ENCODE measurements around the gene TNNT3.

Gene TNNT3

DNA sequence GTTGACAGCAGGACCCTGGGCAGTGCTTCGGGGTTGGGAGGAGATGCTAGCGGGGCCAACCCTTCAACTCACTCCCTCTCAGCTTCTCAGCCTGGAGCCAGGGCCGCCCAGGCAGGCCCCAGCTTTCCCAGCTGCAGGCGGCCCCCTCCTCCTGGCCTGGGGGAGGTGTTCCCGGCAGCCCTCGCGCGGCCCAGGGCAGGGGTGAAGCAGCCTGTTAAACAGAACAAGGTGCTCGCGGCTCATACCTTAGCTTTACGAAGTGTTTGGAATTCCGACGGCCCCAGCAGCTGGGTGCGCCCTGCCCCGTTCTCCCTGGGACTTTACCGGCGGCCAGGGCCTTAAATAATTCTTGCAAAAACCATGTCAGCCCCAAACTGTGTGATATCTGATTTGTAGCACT, 44.8 kb downstream of the TNNT3 start:
- FAIRE-seq = no peak

- FAIRE-seq = no peak
These were observed 45.5 kb downstream of the TNNT3 start for GRCh38 chr11:1964955-1965354.

- FAIRE-seq = no peak
These were observed 47.0 kb downstream of the TNNT3 start for GRCh38 chr11:1966531-1966930.

DNA sequence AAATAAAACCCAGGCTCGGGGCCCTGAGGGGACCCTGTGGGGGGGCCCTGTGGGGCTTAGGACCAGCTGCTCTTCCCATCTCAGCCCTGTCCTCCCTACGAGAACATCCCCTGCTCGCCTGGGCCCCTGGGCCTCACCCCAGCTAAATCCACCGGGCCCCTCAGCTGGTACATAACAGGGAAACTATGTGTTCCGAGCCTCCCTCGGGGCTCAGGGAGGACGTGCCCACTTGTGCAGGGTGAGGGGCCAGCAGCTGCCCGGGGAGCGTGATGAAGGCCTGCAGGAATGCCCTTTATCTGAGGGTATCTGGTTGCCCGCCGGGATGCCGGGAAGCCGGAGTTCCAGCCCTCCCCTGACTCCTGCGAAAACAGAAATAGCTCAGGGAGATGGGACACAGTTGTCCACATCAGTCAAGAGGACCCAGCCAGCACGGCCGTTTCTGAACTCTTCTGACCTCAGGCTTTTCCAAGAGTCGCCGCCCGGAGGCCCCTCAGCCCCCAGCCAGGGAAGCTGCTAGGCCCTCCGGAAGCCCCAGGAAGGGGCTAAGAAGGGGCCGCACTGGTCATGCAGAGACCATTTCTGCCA, 48.2 kb downstream of the TNNT3 start:
- no peak for FAIRE-seq

DNA sequence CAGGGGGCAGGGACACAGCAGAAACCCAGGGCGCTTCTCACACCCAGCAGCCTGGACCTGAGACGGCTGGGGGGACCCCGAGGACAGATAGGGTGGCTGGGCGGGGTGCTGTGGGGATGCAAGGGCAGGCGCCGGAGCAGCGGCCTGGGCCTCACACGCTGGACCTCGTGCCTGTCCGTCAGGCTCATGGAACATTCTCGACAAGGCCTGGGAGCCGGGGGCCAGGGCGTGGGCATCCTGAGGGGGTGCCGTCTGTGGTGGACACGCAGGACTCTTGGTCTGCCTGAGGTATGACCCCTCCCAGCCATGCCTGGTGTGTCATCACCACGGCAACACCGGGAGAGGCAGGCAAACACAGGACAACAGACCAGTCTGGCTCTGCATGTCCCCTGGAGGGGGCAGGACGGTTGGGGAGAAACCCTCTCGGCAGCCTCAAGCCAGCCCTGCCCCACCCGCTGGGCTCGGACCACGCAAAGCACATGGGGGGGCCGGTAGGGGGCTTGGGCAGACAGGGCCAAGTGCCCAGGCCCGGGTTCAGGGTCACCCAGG, 49.0 kb downstream of the TNNT3 start:
- FAIRE-seq = no peak

DNA sequence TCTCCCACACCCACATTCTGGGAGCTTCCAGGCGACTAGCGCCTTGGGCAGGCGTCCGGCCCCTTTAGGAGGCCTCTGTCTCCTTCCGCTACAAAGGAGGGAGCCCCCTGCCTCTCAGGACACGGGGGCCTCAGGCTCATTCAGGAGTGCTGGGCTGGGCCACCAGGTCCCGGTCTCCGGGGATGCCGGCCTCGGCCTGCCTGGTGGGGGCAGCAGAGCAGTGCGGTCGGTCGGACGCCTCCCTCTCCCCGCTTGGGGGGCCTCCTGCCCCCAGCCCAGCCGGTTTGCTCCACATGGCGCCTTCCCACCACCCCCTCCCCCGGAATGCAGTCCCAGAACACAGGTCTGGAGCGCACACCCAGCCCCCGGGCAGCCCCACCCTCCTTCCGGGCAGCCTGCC, 49.5 kb downstream of the TNNT3 start:
- no peak for FAIRE-seq

DNA sequence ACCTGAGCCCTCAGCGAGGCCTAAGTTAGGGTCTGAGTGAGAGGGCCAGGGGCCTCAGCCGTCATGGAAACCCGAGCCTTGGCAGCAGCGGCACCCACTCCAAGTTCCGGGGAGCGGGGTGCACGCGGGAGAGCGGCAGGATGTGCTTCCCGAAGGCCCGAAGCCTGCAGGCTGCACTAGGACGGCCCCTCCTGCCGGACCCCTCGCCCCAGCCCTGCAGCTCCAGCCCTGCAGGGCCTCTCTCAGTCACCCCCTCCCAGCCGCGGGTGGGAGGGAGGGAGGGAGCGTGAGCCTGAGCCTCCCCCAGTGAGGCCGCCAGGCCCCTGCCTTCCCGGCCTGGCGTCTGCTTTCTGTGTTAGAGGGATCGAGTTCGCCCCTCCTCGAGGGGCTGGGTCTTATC, 50.3 kb downstream of the TNNT3 start:
- FAIRE-seq = no peak

- FAIRE-seq = no peak
These were observed 51.5 kb downstream of the TNNT3 start for GRCh38 chr11:1970956-1971355.

GRCh38 chr11:1975185-1975584, 55.7 kb downstream of the TNNT3 start:
- FAIRE-seq = no peak

DNA sequence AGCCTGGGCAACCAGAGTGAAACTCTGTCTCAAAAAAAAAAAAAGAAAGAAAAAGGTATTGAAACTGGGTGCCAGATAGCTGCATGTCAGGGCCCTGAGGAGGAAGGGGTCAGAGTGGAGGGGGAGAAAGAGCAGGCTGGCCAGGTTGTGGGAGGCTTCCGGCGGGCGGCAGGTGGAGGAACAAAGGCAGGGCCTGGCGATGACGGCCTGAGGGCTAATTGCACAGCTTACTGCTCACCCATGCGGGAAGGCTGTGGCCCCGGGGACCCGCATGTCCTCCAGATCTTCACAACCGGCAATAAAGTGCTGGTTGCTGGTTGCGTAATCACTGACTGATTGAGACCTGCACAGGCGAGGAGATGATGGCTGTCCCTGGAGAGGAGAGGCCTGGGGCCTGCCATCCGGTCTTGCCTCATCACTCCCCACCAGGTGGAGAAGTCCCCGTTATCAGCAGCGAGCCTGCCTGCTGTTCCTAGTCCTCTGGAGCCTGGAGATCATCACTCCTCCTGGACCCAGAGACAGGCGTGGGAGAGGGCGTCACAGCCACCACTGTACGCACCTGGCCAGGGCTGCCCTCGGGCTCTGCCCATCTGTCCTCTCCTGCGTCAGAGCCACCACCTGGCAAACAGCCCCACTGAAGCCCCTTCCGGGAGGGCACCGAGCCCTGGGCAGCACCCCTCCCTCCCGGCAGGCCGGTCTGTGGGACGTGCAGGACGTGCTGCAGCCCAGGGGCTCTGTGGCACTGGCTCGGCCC, 59.4 kb downstream of the TNNT3 start:
- FAIRE-seq = no peak

DNA sequence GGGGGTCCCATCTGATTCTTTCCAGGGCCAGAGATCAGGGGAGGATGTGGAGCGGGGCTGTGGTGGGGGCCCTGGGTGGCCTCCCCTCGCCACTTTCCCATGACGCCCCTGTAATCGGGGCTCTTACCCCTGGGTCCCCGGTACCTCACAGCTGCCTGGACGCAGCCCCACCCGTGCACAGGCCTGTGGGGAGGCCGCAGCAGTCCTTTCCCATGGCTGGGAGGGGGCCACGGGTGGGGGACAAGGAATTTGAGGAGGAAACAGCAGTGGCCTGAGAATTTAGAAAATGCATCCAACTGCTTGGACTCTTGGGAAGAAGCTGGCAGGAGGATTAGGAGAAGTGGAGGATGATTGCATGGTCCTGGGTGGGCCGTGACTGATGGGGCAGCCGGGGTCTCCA, 60.1 kb downstream of the TNNT3 start:
- FAIRE-seq = no peak

GRCh38 chr11:1982873-1983600, 63.5 kb downstream of the TNNT3 start:
- no peak for FAIRE-seq

DNA sequence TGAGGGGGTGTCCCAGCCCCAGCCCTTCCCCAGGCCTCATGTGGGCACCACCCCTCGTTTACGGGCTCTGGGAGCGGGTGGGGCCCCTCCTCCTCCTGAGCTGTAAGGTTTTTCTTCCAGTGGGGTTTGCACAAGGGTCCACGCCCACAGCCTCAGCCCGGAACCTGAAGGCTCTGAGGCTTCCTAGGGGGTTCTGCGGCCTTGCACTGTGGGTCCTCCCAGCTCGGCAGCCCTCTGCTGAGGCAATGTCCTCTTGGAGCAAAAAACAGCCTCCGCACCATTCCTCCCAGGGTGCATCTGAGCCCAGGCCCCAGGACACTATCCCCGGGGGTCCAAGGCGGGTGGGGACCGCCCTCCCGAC, 64.1 kb downstream of the TNNT3 start:
- no peak for FAIRE-seq

- FAIRE-seq = no peak
These were observed 67.5 kb downstream of the TNNT3 start for GRCh38 chr11:1987024-1987423.

DNA sequence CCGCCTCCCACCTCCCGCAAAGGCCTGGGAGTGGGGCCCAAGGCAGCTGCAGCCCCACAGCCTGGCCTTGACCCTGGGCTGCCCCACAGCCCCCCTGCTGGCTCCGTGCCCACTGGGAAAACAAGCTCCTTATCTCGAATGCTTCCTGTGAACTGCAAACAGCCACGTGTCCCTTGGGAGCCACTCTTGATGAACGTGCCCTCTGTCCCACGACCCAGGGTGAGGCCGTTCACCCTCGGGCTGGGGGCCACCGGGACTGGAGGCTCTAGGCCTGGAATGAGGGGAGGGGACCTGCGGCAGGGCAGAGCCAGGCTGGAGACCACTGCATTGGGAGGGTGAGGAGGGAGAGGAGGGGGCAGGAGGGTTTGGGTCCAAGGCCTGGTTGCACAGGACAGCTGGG, 68.7 kb downstream of the TNNT3 start:
- FAIRE-seq = no peak
